ENCODE measurements around the gene AGRN.

AGRN gene

DNA sequence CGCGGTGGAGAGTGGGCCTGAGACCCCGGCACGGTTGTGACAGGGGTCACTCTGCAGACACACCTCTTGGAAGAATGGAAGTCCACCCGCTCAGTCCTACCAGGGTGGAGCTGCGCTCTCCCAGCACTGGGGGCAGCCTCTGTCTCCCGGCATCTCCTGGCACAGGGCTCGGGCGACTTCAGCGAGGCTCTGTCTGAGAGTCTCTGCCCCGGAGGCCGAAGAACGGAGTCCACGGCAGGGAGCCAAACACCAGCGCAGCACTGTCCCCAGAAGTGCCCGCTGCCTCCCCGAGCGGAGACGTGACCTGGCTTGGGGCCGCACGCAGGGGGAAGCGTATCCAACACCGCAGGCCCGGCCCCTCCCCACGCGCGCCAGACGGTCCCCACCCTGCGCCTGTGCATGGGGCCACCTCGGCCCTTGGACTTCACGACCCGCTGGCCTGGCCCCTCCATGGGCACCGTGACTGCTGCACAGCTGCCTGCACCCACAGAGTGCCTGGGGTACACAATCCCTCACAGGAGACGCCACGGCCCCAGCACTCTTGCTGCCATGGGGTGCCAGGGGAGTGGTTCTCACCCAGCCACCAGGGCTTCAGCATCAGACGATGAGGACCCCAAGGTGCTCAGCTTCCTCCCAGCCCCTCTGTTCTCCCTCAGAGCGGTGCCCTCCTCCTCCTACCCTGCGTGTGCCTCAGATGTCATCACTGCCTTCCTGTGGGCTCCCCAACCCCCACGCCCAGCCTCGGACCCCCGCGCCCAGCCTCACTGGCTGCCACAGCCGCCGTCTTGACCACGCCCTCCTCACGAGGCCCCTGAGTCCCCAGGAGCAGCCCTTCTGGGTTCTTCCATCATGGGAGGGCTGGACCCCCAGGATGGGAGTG lies 69.1 kb downstream of the AGRN start:
- POLR2A ChIA-PET, result no interaction called here
- DNase-seq (ENCODE audit: low read depth, low spot score), result no peak
- CTCF ChIA-PET, result interaction anchor here (0.6 kb wide), 1 partner anchor 8 kb away, joined by 3 read pairs; no protein-coding TSS in a partner anchor
- no peak for TF ChIP-seq CTCF (IDR thresholded peaks at IDR 0.05; ENCODE audit: insufficient read depth, low read length, missing control alignments)
- H3K4me3 ChIP-seq (ENCODE audit: low read depth, low read length), result no peak overlapping the region

DNA sequence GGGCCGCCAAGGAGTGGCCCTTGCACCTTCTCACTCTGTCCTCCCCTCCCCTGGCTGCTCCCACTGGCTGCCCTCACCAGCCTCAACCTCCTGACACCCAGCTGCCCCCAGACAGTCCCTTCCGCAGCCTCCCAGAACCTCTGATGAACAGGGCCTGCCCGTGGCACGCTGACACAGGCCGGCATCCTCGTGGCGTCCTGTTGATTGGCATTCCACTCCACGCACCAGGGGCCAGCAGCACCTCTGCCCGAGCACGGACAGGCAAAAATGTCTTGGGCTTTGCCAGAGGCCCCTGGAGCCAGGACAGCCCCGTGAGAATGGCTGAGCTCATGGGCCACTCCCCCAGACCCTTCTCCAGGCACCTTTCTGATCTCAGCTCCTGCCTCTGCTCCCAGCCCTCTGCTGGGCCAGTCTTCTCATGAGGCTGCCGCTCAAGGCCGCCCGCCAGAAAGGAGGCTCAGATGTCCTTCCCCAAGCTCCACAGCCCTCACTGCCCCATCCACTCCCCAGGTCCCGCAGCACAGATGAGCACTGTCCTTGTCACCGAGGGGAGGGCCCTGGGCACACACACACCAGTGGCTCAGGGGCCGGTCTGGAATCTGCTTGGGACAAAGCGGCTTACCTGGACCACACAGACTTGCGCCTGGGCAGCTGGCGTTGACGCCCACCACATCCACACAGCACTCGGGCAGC lies 70.0 kb downstream of the AGRN start:
- DNase-seq (ENCODE audit: low read depth, low spot score), result no peak
- TF ChIP-seq CTCF (IDR thresholded peaks at IDR 0.05; ENCODE audit: insufficient read depth, low read length, missing control alignments), result no peak
- ChIA-PET POLR2A (no interaction called here), CTCF (no interaction called here)
- H3K4me3 ChIP-seq (ENCODE audit: low read depth, low read length), result no peak overlapping the region

DNA sequence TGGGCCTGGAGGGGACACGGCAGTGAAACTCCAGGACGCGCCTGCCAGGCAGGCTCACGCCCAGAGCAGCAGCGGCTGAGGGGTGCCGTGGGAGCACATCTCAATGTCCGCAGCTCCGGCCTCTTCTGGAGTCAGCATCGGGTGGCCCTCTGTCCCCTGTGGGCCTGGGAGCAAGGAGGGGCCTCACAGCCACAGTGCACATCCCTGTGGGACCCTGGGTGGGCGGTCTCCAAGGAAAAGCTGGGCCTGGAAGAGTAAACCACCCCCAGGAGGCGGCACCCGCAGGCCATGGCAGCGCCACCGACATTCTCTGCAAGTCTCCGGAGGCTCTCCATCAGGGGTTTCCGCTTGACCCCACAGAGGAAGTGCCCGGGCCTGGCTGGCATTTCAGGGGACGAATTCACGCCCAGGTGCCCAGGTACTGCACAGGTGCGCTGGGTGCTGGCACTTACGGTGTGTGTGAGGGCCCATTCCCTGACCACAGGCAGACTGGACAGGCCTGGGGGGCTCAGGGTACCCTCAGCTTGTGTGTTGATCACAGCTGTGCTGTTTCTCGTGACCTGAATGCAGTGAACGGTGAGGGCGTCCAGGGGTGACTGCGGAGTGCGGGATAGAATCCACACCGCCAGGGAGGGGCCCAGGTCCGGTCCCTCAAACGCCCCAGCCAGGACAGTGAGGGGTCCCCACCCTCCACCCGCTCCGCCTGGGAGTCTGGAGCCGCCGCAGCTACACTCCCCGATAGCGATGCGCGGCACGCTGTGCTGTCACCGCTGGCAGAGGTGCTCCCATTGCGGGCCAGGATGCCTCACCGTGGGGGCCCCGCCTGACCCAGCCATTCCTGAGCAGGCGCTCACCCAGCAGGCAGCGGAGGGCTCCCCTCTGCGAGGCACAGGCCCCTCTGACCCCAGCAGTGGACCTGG lies 70.8 kb downstream of the AGRN start:
- ChIA-PET CTCF (no interaction called here), POLR2A (no interaction called here)
- no peak for TF ChIP-seq CTCF (IDR thresholded peaks at IDR 0.05; ENCODE audit: insufficient read depth, low read length, missing control alignments)
- no peak for DNase-seq (ENCODE audit: low read depth, low spot score)
- H3K4me3 ChIP-seq (ENCODE audit: low read depth, low read length), result no peak overlapping the region

GRCh38 chr1:1091344-1092148 lies 71.6 kb downstream of the AGRN start:
- no peak for TF ChIP-seq CTCF (IDR thresholded peaks at IDR 0.05; ENCODE audit: insufficient read depth, low read length, missing control alignments)
- H3K4me3 ChIP-seq (ENCODE audit: low read depth, low read length), result no peak overlapping the region
- CTCF ChIA-PET, result no interaction called here
- POLR2A ChIA-PET, result no interaction called here
- no peak for DNase-seq (ENCODE audit: low read depth, low spot score)

DNA sequence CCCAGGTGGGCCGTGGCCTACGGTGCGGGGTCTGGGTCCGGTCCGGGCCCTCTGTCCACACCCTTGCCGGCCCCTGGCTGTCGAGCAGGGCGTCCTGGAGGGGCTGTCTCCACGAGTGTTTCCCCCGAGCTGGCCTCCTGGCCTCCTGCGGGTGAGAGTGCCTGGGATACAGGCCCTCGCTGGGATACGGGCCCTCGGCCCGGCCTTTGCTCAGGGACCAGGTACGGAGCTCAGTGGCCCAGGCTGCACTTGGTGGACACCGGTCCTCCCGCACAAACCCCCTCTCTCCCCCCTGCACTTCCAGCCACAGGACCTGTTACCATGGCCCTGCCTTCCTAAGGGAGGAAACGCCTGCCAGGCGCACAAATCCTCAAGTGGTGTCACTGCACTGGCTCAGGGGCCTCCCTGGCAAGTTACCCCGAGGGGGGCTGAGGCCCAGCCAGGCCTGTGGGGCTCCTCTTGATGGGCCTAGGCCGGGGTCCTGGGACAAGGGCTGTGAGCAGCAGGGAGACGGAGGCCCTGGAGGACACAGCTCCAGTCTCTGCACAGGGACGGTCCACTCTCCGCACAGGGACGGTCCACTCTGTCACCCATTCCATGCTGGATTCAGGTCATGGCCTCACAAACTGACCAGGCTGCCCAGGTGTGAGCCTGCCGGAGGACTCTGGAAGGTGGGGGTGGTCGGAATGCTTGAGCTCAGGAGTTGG lies 72.4 kb downstream of the AGRN start:
- no peak for DNase-seq (ENCODE audit: low read depth, low spot score)
- no peak overlapping the region for H3K4me3 ChIP-seq (ENCODE audit: low read depth, low read length)
- POLR2A ChIA-PET, result no interaction called here
- CTCF ChIA-PET, result interaction anchor here (1.2 kb wide), 1 partner anchor 109 kb away, joined by 3 read pairs; no protein-coding TSS in a partner anchor
- no peak for TF ChIP-seq CTCF (IDR thresholded peaks at IDR 0.05; ENCODE audit: insufficient read depth, low read length, missing control alignments)
